Measurements from ENCODE around the gene SPRR3. TPM values are rescaled to one million over a fixed set of nuclear protein-coding genes. Genes with fewer than 3 reads are reported as not detected.
"Not testable (repeated sequence)": the region's sequence is repeated elsewhere in the genome, so short reads cannot be mapped to it uniquely, and the experiment has no call there.

Gene SPRR3
- total RNA-seq, 1 donor from 2014 or later = not detected

DNA sequence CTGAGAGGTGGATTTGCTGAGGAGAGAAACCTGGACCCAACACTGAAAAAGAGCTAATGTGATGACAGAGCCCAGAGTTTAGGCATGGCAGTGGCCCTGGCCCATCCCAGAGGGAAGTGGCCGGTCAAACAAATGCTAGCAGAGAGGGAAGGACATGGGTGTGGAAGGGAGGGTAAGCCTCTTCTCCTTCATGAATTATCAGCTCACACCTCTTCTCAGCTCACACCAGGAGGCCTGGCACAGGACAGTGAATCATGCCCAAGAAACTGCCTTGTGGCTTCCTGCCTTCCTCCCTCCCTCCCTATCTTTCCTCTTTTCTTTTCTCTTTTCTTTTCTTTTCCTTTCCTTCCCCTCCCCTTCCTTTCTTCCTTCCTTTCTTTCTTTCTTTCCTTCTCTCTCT is 1.3 kb upstream of the SPRR3 start:
- H3K27ac Mint-ChIP-seq (ENCODE audit: unreplicated experiment) = no peak overlapping the region
- H3K36me3 Mint-ChIP-seq (ENCODE audit: unreplicated experiment) = no peaks in the 10 kb centered on the region
- H3K27me3 Mint-ChIP-seq (ENCODE audit: unreplicated experiment) = no peaks in the 10 kb centered on the region
- no peak overlapping the region for H3K4me3 Mint-ChIP-seq (ENCODE audit: unreplicated experiment)
- no peaks in the 10 kb centered on the region for H3K4me1 Mint-ChIP-seq (ENCODE audit: low read depth, unreplicated experiment)
- H3K9me3 Mint-ChIP-seq (ENCODE audit: unreplicated experiment) = no peaks in the 10 kb centered on the region
- TF ChIP-seq, protein P1, sequence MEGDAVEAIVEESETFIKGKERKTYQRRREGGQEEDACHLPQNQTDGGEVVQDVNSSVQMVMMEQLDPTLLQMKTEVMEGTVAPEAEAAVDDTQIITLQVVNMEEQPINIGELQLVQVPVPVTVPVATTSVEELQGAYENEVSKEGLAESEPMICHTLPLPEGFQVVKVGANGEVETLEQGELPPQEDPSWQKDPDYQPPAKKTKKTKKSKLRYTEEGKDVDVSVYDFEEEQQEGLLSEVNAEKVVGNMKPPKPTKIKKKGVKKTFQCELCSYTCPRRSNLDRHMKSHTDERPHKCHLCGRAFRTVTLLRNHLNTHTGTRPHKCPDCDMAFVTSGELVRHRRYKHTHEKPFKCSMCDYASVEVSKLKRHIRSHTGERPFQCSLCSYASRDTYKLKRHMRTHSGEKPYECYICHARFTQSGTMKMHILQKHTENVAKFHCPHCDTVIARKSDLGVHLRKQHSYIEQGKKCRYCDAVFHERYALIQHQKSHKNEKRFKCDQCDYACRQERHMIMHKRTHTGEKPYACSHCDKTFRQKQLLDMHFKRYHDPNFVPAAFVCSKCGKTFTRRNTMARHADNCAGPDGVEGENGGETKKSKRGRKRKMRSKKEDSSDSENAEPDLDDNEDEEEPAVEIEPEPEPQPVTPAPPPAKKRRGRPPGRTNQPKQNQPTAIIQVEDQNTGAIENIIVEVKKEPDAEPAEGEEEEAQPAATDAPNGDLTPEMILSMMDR (IDR thresholded peaks at IDR 0.05; ENCODE audit: partially characterized antibody, unreplicated experiment) = no peak
- DNase-seq = no peak

DNA sequence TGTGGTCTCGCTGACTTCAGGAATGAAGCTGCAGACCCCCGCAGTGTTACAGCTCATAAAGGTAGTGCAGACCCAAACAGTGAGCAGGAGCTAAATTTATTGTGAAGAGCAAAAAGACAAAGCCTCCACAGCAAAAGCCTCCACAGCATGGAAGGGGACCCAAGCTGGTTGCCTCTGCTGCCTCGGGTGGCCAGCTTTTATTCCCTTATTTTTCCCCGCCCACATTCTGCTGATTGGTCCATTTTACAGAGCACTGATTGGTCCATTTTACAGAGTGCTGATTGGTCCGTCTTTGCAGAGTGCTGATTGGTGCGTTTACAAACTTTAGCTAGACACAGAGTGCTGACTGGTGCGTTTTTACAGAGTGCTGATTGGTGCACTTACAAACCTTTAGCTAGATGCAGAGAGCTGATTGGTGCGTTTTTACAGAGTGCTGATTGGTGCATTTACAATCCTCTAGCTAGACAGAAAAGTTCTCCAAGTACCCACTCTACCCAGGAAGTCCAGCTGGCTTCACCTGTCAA is 9.7 kb downstream of the SPRR3 start:
- DNase-seq; H3K4me1 Mint-ChIP-seq (ENCODE audit: low read depth, unreplicated experiment); H3K27me3 Mint-ChIP-seq (ENCODE audit: unreplicated experiment); H3K9me3 Mint-ChIP-seq (ENCODE audit: unreplicated experiment); H3K36me3 Mint-ChIP-seq (ENCODE audit: unreplicated experiment); H3K27ac Mint-ChIP-seq (ENCODE audit: unreplicated experiment); H3K4me3 Mint-ChIP-seq (ENCODE audit: unreplicated experiment): not testable (repeated sequence)

DNA sequence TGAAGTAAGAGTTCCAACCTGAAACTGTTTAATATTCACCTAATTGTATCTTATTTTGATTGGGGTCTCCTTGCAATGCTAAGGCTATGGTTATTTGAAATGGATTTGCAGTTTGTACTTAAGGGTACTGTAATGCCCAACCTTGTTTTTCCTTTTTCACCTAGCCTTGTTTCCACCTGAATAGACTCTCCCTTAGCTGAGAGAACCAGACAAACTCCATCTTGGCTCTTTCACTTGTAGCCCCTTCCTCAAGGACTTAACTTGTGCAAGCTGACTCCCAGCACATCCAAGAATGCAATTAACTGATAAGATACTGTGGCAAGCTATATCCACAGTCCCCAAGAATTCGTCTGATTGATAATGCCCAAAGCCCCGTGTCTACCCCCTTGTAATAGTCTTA is 20.3 kb downstream of the SPRR3 start:
- H3K36me3 Mint-ChIP-seq (ENCODE audit: unreplicated experiment); H3K4me3 Mint-ChIP-seq (ENCODE audit: unreplicated experiment); H3K27me3 Mint-ChIP-seq (ENCODE audit: unreplicated experiment); H3K4me1 Mint-ChIP-seq (ENCODE audit: low read depth, unreplicated experiment); H3K9me3 Mint-ChIP-seq (ENCODE audit: unreplicated experiment); DNase-seq; H3K27ac Mint-ChIP-seq (ENCODE audit: unreplicated experiment): not testable (repeated sequence)

DNA sequence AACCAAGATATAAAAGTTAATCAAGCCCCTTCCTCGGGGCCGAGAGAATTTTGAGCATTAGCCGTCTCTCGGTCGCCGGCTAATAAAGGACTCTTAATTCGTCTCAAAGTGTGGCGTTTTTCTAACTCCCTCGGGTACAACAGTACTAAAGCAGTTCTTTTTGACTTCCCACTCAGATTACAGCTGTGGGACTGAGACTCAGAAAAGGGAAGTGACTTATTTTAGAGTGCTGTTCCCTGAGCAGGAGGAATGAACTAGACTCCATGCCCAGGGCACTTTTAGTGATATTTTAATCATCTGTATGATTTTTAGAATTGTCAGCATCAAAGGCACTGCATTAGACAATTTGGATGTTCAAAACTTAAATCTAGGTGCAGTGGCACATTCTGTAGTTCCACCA is 20.8 kb downstream of the SPRR3 start:
- not testable (repeated sequence) for DNase-seq; H3K36me3 Mint-ChIP-seq (ENCODE audit: unreplicated experiment); H3K9me3 Mint-ChIP-seq (ENCODE audit: unreplicated experiment); H3K4me3 Mint-ChIP-seq (ENCODE audit: unreplicated experiment); H3K27ac Mint-ChIP-seq (ENCODE audit: unreplicated experiment); H3K4me1 Mint-ChIP-seq (ENCODE audit: low read depth, unreplicated experiment); H3K27me3 Mint-ChIP-seq (ENCODE audit: unreplicated experiment)

DNA sequence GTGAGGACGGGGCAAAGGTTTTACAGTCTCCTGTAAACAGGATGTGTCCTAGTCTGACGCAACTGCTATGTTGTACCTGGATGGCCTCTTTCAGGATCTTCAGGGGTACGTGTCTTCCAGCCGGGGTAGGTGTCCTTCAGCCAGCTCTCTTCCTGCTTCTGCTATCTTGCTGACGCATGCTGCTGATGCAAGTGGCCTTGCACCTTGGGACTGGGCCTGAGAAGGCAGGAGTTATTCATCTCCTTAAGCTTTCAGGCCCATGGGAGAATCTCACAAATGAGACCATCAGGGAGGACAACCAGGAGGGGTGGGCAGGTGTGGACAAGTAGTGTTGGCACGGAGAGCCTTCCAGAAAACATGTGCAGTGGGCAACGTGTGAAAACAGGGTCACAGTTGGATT is 21.6 kb downstream of the SPRR3 start:
- Mint-ChIP-seq H3K27me3 (ENCODE audit: unreplicated experiment) (no peaks in the 10 kb centered on the region), H3K9me3 (ENCODE audit: unreplicated experiment) (peaks cover 3% of the 10 kb centered on the region), H3K27ac (ENCODE audit: unreplicated experiment) (no peak overlapping the region), H3K4me1 (ENCODE audit: low read depth, unreplicated experiment) (no peaks in the 10 kb centered on the region), H3K4me3 (ENCODE audit: unreplicated experiment) (no peak overlapping the region), H3K36me3 (ENCODE audit: unreplicated experiment) (no peaks in the 10 kb centered on the region)
- TF ChIP-seq, protein P1 (IDR thresholded peaks at IDR 0.05; ENCODE audit: partially characterized antibody, unreplicated experiment) = no peak
- DNase-seq = no peak

DNA sequence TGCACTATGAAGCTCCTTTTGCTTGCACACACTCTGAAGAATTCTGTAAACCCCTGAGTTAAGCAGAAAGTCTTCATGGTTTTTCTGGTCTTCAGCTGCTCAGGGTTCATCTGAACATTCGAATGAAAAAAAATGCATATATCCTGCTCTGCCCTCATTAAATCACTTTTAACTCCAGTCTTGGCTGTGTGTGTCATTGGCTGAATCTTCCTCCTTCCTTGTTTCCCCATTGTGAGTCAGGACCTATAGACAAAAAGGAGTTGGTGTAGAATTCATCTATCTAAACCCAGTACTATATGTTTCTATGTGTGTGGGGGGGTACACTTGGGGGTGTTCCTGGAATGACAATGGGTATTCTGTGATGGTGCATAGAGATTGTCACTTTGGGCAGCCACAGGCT is 22.9 kb downstream of the SPRR3 start:
- Mint-ChIP-seq H3K4me3 (ENCODE audit: unreplicated experiment) (no peak overlapping the region), H3K27me3 (ENCODE audit: unreplicated experiment) (no peaks in the 10 kb centered on the region), H3K4me1 (ENCODE audit: low read depth, unreplicated experiment) (no peaks in the 10 kb centered on the region), H3K9me3 (ENCODE audit: unreplicated experiment) (peaks cover 3% of the 10 kb centered on the region), H3K36me3 (ENCODE audit: unreplicated experiment) (no peaks in the 10 kb centered on the region), H3K27ac (ENCODE audit: unreplicated experiment) (no peak overlapping the region)
- no peak for DNase-seq
- TF ChIP-seq, protein P1 (IDR thresholded peaks at IDR 0.05; ENCODE audit: partially characterized antibody, unreplicated experiment) = no peak

DNA sequence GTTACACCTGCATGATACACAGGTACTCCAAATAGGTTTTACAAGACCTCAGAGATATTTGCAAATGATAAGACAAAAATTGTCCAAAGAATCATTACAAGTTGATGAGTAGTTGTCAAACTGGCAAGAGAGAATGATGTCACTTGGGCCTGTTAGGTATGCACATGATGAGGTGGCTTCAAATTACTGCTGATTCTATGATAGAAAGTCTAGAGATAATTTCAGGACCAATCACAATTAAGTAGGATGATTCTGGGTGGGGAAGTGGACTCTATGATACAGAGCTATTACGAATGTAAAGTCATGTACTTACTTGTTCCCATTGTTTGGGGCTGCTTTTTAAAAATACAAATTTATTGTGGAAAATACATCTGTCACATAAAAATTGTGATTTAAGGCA is 24.2 kb downstream of the SPRR3 start:
- Mint-ChIP-seq H3K4me1 (ENCODE audit: low read depth, unreplicated experiment) (no peaks in the 10 kb centered on the region), H3K36me3 (ENCODE audit: unreplicated experiment) (no peaks in the 10 kb centered on the region), H3K9me3 (ENCODE audit: unreplicated experiment) (peaks cover 3% of the 10 kb centered on the region), H3K27ac (ENCODE audit: unreplicated experiment) (no peak overlapping the region), H3K4me3 (ENCODE audit: unreplicated experiment) (no peak overlapping the region), H3K27me3 (ENCODE audit: unreplicated experiment) (peaks cover 2% of the 10 kb centered on the region)
- no peak for DNase-seq
- TF ChIP-seq, protein P1 (IDR thresholded peaks at IDR 0.05; ENCODE audit: partially characterized antibody, unreplicated experiment) = no peak

All from glutamatergic neuron (in vitro differentiated cells).